H7 (cell line): ENCODE data around the gene P2RX5. TPM values are rescaled to one million over a fixed set of nuclear protein-coding genes. Genes with fewer than 3 reads are reported as not detected.
A peak's percentile ranks its signal among the peaks of the same experiment; 100 is the strongest.

Experiments
- DNase-seq: peaks from one replicate; pipeline ENCODE4 v3.0.0; 2012
- H3K27me3 ChIP-seq: 2 replicates; pipeline ENCODE4 v1.6.0; 2011; ENCODE audit warnings: mild to moderate bottlenecking, low read length; ENCODE audit not compliant: control insufficient read depth, insufficient read depth
- H3K36me3 ChIP-seq: replicated peaks from 2 replicates; pipeline ENCODE4 v1.5.1; 2011; ENCODE audit warnings: low read length; ENCODE audit not compliant: control insufficient read depth, insufficient read depth
- H3K4me3 ChIP-seq: 2 replicates; pipeline ENCODE4 v1.5.1; 2011; ENCODE audit warnings: low read depth, mild to moderate bottlenecking, control low read depth, low read length, moderate library complexity; ENCODE audit not compliant: insufficient read depth
- total RNA-seq: library from RNA; depleted of rRNA; stranded (reverse); fragments of >200 nt; shearing (Covaris generic); gene quantifications from 2 replicates; pipeline ENCODE4 v1.2.3, GENCODE V29; 2014

P2RX5 gene
- total RNA-seq, 1 experiment from 2014 or later: 2.3 TPM

DNA sequence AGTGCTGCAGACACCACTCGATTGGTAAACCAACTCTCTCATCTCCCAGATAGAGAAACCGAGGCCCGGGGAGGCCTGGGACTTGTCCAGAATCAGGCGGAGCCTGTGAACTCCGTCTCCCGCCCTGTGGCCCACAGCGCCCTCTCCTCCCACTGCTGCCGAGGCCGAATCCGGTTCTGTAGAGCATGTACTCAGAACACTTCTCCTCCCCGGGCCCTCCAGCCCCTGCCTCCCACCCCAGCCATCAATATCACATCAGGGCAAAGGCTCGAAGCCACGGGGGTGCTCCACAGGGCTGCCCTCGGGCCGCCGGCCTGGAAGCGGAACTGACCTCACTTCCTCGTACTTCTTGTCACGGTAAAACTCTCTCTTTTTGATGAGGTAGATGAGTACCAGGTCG, 14.4 kb downstream of the P2RX5 start:
- H3K4me3 ChIP-seq: no peak overlapping the region
- no peaks in the 10 kb centered on the region for H3K36me3 ChIP-seq
- H3K27me3 ChIP-seq: no peaks in the 10 kb centered on the region
- DNase-seq: peak; percentile 47

DNA sequence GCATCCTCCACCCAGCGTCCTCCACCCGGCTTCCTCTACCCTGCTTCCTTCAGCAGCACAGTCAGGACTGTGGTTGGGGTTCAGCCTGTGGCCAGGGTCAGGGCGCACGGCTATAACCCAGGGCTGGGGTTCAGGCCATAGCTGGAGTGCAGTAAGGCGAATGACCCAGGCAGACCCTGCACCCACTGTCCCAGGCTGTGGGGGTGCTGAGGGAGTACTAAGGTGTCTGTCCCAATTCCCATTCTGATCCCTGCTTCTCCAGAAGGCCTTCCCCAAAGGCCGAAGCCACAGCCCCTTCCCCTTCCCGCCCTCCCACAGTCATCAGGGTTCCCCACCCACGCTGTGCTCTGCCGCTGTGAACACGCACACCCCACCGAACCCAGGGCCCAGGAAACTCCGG, 14.9 kb downstream of the P2RX5 start:
- H3K36me3 ChIP-seq: no peaks in the 10 kb centered on the region
- H3K27me3 ChIP-seq: no peaks in the 10 kb centered on the region
- DNase-seq: no peak
- no peak overlapping the region for H3K4me3 ChIP-seq

DNA sequence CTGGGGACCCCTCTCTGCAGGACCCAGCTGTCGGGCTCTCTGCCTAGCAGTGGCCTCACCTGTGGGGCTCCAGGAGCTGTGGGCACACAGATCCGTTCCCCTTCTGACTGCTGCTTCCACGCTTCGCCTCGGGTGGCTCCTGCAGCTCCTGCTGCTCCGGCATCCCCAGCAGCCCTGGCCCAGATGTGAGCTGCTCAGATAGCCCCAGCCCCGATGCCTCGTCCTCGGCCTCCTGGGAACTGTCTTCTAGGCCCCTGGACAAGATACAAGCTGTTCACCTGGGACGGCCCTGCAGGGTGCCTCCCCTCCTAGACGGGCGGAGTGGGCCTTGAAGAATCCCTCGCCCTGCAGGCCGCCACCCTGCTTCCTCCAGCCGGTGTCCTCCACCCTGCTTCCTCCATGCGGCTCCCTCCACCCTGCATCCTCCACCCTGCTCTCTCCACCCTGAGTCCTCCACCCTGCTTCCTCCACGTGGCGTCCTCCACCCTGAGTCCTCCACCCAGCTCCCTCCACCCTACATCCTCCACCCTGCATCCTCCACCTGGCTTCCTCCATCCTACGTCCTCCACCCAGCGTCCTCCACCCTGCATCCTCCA, 16.3 kb downstream of the P2RX5 start:
- Histone ChIP-seq H3K27me3 (no peaks in the 10 kb centered on the region), H3K4me3 (no peak overlapping the region), H3K36me3 (no peaks in the 10 kb centered on the region)
- DNase-seq: no peak

DNA sequence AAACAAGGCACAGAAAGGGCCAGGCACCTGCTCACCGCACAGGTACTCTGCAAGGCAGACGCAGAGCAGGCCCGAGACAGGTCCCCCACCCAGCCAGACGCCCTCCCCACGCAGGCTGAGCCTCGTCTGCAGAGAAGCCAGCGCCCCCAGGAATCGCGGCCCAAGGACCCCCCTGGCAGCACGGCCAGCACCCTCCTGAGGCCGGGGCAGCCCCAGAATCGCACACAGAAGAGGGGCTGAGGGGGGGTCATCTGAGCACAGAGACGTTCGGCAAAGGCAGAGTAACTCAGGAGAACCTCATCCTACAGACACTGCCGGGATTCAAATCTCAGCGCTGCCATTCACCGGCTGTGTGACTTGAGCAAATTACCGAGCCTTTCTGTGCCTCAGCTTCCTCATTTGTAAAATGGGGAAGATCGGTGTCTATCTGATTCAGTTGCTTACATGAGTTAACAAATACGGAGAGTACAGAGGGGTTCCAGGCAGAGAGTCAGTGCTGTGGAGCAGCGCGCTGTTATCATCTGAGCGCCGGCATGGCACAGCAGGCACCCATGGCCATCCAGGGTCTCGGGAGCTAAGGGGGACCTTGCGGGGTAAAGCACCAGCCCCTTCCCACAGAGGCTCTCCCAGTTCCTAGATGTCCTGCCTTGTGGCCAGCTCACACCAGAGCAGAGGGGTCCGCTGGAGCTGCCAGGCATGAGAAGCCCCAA, 17.0 kb downstream of the P2RX5 start:
- Histone ChIP-seq H3K4me3 (no peak overlapping the region), H3K27me3 (no peaks in the 10 kb centered on the region), H3K36me3 (no peaks in the 10 kb centered on the region)
- DNase-seq: no peak

DNA sequence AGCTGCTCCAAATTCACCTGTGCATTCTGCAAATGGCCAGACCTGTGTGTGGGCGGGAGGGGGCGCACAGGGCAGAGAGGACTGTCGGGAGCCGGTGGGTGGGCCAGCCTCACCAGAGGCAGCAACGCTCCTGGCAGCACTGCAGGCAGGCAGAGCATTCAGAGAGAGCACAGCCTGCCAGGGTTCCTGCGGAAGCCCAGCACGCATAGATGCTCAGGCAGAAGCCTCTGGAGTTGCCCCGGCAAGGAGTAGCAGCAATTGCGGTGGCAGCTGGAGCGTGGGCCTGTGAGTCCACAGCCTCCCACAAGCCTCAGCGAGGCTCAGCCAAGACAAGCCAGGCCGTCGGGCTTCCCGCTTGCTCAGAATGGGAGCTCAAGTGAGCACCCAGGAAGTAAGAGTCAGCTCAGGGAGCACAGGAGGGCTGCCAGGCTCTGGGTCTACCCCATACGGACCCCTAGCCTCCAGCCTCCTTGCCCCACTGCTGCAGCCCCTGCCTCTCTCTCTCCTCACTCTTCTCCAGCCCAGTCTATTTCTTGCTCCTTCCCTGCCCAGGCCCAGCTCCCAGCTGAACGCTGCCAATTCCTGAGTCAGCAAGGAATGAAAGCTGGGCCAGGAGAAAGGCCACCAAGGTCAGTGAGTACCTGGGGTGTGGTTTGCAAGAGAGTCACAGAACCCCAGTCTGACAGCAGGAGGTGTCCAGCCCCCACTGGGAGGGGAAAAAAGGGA, 17.7 kb downstream of the P2RX5 start:
- Histone ChIP-seq H3K36me3 (no peaks in the 10 kb centered on the region), H3K4me3 (no peak overlapping the region), H3K27me3 (no peaks in the 10 kb centered on the region)
- peak; percentile 91 for DNase-seq

DNA sequence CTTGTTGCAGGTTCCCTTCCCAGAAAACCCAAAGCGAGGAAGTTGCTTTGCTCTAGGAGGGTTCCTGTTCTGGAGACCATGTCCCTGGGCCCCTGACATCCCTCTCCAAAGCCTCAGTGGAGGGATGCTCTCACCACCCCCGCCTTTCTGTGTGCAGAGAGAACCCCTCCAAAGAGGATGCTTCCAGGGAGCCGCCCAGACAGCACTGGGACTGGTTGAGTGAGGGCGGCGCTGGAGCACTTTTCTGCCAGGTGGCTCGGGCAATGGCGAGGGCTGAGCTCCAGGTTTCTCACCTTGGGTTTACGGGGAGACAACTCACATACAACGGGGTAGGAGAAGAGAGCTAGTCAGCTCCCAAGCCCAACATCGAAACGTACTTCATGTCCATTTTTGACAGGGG, 20.1 kb downstream of the P2RX5 start:
- Histone ChIP-seq H3K27me3 (no peaks in the 10 kb centered on the region), H3K36me3 (no peaks in the 10 kb centered on the region), H3K4me3 (no peak overlapping the region)
- no peak for DNase-seq

DNA sequence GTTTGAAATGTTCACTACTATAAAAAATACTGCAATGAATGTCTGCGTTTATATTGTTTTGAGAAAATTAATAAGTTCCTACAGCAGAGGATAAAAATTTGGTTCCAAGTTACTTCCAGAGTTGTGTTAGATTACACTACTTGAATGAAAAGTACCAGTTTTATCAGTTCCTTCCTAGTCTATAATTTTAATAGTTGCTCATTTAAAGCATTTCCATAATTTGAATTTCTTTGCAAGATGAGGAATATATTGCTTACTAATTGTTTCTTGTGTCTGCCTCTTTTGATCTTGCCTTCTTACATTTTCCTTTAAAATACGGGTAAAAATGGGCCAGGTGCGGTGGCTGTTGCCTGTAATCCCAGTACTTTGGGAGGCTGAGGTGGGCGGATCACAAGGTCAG, 23.4 kb downstream of the P2RX5 start:
- no peaks in the 10 kb centered on the region for H3K27me3 ChIP-seq
- H3K4me3 ChIP-seq: no peak overlapping the region
- H3K36me3 ChIP-seq: peaks cover 2% of the 10 kb centered on the region
- DNase-seq: no peak

DNA sequence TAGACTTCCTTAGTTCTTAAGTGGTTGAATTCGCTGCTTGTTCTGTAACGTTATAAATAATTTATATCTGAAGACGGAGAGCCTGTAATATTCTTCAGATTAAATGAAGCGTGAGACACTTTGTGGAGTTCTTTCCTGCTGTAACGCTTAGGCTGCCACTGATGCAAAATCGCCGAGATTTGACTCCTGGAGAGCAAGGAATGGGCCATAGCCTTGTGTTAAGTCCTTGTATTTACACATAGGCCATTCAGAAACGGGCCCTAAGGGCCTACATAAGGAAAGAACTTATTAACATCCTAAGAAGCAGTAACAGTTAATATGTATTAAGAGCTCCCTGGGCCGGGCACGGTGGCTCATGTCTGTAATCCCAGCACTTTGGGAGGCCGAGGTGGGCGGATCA, 26.4 kb downstream of the P2RX5 start:
- Histone ChIP-seq H3K36me3 (peaks cover 2% of the 10 kb centered on the region), H3K4me3 (peak overlapping the region; percentile 75), H3K27me3 (no peaks in the 10 kb centered on the region)
- no peak for DNase-seq

DNA sequence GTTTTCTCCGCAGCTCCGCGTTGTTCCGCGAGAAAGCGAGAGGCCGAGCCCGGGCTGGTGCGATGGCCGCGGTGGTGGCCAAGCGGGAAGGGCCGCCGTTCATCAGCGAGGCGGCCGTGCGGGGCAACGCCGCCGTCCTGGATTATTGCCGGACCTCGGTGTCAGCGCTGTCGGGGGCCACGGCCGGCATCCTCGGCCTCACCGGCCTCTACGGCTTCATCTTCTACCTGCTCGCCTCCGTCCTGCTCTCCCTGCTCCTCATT, 26.9 kb downstream of the P2RX5 start:
- Histone ChIP-seq H3K27me3 (no peaks in the 10 kb centered on the region), H3K4me3 (peak overlapping the region; percentile 75), H3K36me3 (peaks cover 2% of the 10 kb centered on the region)
- DNase-seq: no peak

DNA sequence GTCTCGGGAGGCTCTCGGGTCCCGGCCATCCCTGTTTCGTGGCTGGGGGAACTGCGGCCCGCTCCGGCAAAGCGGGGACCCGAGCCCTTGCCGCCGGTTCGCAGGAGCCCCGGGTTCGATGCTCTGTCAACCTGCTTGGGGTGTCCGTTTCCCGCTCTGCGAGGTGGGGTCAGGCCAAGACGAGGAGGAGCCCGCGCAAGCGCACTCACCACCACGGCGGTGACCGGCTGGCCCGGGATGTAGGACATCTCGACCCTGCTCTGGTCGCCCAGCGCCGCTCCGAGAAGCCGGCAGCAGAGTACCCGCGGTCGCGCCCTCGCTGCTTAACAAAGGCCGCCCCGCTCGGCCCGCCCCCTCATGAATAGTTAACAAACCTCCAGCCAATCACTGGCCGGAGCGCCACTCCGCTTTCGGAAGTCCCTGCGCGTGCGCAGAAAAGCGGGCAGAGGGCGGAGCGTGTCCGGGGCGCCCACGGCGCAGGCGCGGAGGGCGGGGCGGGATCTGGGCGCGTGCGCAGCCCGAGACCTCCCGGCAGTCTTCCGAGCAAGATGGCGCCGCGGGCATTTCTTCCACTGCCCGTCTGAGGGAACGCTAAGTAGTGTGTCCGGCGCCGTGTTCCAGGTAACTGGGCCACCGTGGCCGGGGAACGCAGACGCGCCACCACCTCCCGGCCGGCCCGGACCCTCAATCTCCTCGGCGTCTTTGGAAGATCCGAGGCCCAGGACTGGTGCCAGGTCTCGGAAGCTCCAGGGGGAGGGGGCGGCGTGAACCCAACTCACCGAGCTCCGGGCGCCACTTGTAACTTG, 27.5 kb downstream of the P2RX5 start, which contains the start of the genes EMC6 and TAX1BP3:
EMC6 (plus strand) TSS at position 534 of the 806 bp plus-strand sequence. CDS start 335 bp downstream, outside the sequence.
TAX1BP3 (minus strand) TSS at position 300 of the 806 bp plus-strand sequence; CDS start at position 248, 52 bp downstream.
- H3K27me3 ChIP-seq: no peaks in the 10 kb centered on the region
- DNase-seq: peak; percentile 100
- peak within 1 kb of the TSS; percentile 94 for H3K4me3 ChIP-seq
- peaks cover 2% of the 10 kb centered on the region for H3K36me3 ChIP-seq

DNA sequence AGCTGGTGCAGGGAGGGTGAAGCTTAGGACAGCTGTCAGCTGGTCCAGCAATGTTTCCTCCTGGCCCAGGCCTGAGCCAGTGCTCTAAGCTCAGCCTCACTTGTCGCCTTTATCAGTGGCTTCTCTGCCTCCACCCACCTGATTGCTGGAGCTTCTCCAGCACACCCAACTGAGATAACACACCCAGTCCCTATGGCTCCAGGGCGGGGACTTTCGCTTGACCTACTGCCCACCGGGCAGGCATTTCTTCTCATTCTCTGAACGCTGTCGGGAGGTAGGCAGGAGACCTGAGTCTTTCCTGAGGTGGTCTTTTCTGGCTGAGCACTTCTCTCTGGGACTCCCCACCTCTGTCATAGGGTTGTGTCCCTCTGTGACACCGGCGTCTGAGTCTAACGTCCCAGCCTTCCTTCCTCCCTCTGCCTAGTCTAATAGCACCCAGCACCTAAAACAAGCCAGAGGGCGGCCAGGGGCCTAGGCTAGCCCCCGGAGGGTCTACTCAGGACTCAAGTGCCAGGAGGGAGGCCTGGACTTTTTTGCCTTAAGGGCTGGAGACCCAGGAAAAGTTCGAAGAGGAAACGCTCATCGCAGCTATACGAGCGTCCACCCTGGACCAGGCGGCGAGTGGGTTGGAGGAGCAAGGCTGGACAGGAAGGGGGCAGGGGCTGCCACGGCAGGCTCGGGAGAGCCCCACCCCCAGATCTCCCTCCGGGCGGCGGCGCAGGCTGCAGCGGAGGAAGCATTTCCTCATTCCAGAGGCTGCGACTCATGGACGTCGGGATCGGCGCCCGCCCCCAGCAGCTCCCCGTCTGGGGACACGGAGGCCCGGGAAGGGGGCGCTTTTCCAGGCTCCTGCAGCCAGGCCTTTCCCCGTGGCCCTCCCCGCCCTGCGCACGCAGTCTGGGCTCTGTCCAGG, 28.3 kb downstream of the P2RX5 start:
- DNase-seq: peak; percentile 94
- peak overlapping the region; percentile 94 for H3K4me3 ChIP-seq
- no peaks in the 10 kb centered on the region for H3K27me3 ChIP-seq
- H3K36me3 ChIP-seq: peaks cover 4% of the 10 kb centered on the region

DNA sequence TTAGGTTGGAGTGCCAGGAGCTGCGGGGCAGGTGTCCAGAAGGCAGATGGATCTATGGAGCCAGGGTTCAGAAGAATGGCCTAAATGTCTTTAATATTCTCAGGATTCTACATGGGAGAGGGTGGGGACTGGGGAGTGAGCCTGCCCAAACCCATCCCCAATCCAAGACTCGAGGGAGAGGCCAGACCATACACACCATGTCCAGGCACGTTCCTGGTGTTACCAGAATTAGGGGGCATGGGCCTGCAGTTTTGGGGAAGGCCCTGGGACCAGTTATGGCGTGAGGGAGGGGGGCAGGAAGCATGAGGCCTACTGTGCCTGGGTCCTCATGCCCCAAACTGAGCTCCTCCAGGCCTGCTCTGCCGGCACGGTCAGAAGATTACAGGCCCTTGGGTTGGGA, 29.4 kb downstream of the P2RX5 start:
- DNase-seq: no peak
- H3K36me3 ChIP-seq: peaks cover 4% of the 10 kb centered on the region
- H3K27me3 ChIP-seq: no peaks in the 10 kb centered on the region
- H3K4me3 ChIP-seq: no peak overlapping the region

DNA sequence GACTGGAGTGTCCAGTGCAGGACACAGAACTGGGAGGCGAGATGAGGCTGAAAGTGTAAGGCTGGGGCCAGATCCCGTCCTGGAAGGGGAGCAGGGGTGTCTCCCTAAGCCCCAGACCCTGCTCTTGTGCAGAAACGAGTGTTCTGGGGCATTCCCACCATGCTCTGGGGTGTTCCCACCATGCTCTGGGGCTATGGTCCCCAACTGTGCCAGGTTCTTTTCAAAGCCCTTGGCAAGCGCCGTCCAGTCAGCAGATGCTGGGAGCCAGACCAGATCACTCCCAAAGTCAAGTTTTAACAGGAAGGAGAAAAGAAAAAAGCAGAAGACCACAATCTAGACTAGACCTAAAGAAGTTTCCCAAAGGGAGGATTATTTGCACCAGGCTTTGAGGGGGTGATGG, 30.1 kb downstream of the P2RX5 start:
- Histone ChIP-seq H3K4me3 (no peak overlapping the region), H3K36me3 (peaks cover 4% of the 10 kb centered on the region), H3K27me3 (no peaks in the 10 kb centered on the region)
- DNase-seq: no peak
